GM18867 (cell line): ENCODE measurements around the gene KDSR.

ENCODE experiments used
- ATAC-seq: cut with Tn5 transposase; IDR thresholded peaks from one replicate; pipeline ENCODE4 v1.9.1; 2021; ENCODE audit warnings: mild to moderate bottlenecking, moderate library complexity; ENCODE audit not compliant: unreplicated experiment

Gene KDSR, protein sequence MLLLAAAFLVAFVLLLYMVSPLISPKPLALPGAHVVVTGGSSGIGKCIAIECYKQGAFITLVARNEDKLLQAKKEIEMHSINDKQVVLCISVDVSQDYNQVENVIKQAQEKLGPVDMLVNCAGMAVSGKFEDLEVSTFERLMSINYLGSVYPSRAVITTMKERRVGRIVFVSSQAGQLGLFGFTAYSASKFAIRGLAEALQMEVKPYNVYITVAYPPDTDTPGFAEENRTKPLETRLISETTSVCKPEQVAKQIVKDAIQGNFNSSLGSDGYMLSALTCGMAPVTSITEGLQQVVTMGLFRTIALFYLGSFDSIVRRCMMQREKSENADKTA

GRCh38 chr18:63367053-63367953 is at the start of gene KDSR:
TSS of gene KDSR (minus strand) at chr18:63367206. CDS start at chr18:63367118, 88 bp downstream.
- ATAC-seq = peak; percentile 91

- no peak for ATAC-seq
These were observed 45.9 kb upstream of the KDSR start for GRCh38 chr18:63412953-63413352.

DNA sequence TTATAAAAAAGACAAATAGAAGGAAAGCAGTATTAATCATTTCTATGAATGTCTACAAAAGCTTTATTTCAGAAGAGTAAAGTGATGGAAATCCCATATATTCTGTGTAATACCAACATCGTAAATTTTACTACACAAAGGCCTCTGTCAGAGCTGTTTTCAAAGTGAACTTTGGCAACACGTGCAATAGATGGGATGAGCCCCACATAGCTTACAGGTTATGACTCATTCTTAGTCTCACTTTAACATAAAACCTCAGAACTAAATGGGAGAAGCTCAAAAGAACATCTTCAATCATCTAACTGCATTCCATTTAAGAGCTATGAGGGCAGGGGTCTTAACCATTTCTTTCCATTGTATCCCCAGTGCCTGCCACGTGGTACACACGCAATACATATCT is 43.8 kb upstream of the KDSR start:
- no peak for ATAC-seq

- ATAC-seq = no peak
These were observed 42.3 kb upstream of the KDSR start for GRCh38 chr18:63409301-63409700.

DNA sequence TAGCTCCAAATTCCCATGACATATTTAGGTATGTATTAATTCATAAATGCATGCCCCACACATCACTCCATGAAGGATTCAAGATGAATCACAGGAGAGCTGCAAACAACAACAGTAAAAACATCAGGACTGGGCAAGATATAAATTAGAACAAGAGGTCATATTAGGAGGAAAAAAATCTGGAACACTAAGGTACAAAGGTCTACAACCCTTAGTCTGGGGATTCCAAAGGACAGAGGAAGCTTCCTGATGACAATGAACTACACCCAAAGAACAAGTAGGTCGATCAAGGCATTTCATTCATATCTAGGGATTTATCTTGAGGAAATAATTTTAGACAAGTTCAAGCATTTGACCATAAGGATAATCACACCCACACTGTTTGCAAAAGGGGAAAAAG is 40.7 kb upstream of the KDSR start:
- no peak for ATAC-seq

GRCh38 chr18:63405986-63406385 is 39.0 kb upstream of the KDSR start:
- ATAC-seq = no peak

DNA sequence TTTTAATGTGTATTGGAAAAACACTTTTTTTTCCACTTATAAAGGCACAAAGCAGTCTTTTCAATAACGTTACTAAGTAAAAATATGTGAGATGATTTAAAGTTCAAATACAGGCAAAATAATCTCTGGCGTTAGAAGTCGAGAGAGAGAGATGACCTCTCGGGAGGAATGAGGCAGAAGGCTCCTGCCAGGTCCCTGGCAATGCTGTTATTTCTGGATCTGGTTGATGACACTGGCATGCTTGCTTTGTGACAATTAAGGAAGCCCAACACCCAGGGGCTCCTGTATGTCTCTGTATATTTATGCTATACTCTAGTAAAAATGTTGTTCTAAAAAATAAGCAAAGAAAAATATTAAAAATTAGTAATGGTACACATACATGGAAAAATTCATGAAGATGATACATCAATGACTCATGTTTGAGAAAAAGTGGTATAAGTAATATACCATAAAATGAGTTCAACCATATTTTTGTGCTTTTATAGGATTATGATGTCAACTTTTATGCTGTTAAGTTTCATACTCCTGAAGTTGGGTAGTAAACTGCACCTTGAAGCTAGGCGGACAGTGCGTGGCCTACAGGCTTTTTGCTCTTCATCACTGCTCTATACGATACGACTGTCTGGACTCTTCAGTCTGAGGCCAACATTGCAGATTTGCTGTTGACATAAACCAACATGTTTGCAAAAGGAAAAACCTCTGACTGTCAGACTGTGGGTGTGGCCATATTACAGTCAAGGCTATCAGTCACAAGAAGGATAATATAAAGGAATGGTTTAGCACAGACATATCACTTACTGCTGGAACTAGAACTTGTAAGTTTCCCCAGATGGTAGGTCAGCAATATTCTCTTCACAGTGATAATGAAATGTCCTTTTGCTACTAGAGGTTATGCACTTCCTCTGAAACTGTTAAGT is 35.5 kb upstream of the KDSR start:
- no peak for ATAC-seq

- no peak for ATAC-seq
These were observed 32.3 kb upstream of the KDSR start for GRCh38 chr18:63399300-63399699.

DNA sequence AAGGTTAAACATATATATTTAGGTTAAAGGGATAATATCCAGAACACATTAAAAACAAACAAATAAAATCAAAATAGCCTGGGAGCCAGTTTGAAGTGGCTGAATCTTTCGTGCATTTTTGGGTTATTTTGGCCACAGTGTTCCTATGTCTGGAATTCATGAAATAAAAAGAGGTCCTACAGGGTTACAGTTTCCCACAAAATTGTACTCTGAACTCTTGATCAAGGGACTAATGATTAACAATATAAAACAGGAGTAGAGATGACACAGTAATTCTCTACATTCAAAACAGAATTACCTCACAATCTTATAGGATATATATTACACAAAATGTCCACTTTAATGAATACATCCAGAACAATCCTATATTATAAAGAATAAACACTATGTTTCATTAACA is 30.3 kb upstream of the KDSR start:
- no peak for ATAC-seq

- ATAC-seq = no peak
These were observed 28.5 kb upstream of the KDSR start for GRCh38 chr18:63395503-63395902.

DNA sequence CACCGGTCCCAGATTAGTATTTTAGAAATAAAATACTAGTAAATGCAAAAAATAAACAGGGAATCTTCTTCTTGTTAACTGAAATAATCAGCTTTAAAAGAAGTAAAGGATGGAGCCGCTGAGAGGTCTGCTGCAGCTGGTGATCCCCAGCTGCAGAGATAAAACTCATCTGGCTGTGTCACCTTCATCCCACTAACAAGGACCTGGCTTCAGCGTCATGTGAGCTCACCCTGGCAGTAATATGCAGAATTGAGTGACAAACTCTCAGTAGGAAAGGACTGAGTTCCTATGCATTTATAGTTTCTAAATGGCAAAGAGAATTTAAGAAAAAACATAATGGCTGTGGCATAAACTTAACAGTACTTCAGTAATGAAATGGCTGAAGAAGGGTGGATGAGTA is 27.9 kb upstream of the KDSR start:
- ATAC-seq = no peak

DNA sequence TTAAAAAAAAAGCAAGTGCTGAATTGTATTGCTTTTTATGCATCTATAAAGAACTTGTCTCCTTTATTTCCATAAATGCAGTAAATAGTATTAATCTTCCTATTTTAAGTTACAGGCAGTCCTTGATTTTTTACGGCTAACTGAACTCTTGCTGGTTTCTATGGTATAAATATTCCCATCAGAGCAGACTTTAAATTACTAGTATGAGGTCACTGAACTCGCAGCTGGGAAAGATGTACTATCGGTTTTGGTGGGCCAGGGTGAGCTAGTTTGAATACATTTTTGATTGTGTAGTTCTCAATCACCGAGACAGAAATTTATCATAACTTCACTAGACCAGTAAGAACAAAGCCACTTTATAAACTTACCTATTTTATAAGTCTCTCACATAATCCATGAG is 20.9 kb upstream of the KDSR start:
- no peak for ATAC-seq

DNA sequence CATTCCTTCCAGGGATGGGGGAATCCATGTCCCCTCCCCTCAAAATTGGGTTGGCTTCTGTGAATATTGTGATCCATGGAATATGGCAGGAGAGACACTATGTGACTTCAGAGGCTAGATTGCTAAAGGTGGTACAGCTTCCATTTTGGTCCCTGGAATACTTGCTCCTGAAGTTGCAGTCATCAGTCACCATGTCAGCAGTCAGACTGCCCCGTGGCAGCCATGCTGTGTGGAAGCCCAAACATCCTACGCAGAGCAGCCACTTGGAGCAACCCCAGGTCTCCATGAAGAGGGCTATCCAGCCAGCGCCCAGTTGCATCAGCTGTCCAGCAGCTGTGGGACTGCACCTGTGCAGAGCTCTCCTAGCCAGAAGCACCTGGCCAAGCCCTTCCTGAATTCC is 15.8 kb upstream of the KDSR start:
- no peak for ATAC-seq

DNA sequence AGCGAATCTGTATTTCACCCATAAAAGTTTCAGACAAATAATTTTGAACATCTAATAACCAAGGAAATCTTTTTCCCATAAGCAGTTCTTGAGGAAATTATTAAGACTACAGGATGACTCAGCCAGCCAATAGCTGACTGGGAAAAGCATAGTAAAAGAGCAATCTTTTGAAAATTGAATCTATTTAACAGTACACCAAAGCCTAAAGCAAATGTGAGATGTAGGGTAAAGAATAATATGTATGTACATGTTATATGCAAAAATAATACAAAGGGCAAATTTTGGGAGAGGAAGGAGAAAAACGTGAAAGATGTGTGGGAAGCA is 12.6 kb upstream of the KDSR start:
- ATAC-seq = no peak

DNA sequence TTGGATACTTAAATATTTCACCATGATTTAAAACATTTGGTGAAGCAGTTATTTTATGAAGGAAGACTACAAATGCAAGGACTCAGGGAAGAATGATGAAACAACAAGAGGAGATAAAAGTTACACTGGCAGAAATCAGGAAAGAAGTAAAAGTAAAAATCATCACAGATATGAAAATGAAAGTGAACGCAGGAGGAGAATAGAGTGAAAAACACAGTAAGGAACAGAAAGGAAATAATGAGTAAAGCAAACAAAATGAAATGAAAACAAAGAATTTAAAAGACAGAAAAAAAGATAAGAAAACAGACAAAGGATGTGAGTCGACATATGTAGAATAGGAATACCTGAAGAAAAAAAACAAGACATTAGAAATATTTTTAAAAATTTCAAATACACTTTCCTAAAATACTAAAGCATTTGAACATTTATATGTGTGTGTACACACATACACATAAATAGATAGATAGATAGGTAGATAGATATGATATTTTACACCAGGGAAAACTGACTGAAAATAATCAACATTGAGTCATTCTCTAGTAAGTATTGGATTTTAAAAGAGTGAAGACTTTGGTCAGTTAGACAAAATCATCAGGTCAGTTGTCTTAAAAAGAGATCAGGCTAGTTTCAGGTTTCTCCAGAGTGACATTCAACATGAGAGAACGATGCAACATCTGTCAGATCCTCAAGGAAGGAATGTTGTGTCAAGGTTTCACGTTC is 12.1 kb upstream of the KDSR start:
- peak; percentile 58 for ATAC-seq

- ATAC-seq = no peak
These were observed 10.4 kb upstream of the KDSR start for GRCh38 chr18:63377275-63377980.

- no peak for ATAC-seq
These were observed 9.5 kb upstream of the KDSR start for GRCh38 chr18:63376538-63376937.

GRCh38 chr18:63374540-63374939 is 7.5 kb upstream of the KDSR start:
- ATAC-seq = no peak

- ATAC-seq = no peak
These were observed 6.2 kb upstream of the KDSR start for GRCh38 chr18:63373161-63373560.

GRCh38 chr18:63368611-63369010 is 1.6 kb upstream of the KDSR start:
- no peak for ATAC-seq
